C4-2B (cell line): ENCODE data around the gene ARPC4.

ENCODE experiments used
- CTCF ChIP-seq: fragments of 450-650 bp; conservative IDR thresholded peaks from 2 replicates; pipeline ENCODE4 v1.5.1; 2017; ENCODE audit warnings: mild to moderate bottlenecking
- ZFX ChIP-seq: fragments of 450-650 bp; IDR thresholded peaks from 2 replicates; pipeline ENCODE4 v1.6.1; 2017

GRCh38 chr3:9810846-9811245 is 18.0 kb downstream of the ARPC4 start:
- TF ChIP-seq CTCF (no peak), ZFX (no peak)
